GM23338 (cell line): ENCODE data around the gene SLC1A4. TPM values are rescaled to one million over a fixed set of nuclear protein-coding genes. Genes with fewer than 3 reads are reported as not detected.

ENCODE experiments used
- ATAC-seq: fragments of 200-7000 bp; cut with Tn5 transposase; 3 replicates; pipeline ENCODE4 v1.9.1; 2020
- DNase-seq: peaks from one replicate; pipeline ENCODE4 v3.0.0-alpha.2; 2015; ENCODE audit warnings: low spot score
- H2AFZ ChIP-seq: fragments of 200-600 bp; sonication (generic); 2 replicates; pipeline ENCODE4 v1.8.0; 2016; ENCODE audit warnings: antibody characterized with exemption, mild to moderate bottlenecking, moderate library complexity
- H3F3A ChIP-seq: fragments of 200-600 bp; sonication (generic); replicated peaks from 2 replicates; pipeline ENCODE4 v1.8.0; 2017; ENCODE audit warnings: antibody characterized with exemption, mixed run types, low read depth
- H3K27ac ChIP-seq: fragments of 200-600 bp; sonication (generic); 2 replicates; pipeline ENCODE4 v1.6.1; 2016; ENCODE audit warnings: low read depth
- H3K27me3 ChIP-seq: fragments of 200-600 bp; sonication (generic); 2 replicates; pipeline ENCODE4 v1.8.0; 2016; ENCODE audit warnings: mild to moderate bottlenecking, mixed run types, moderate library complexity; ENCODE audit not compliant: insufficient read depth
- H3K36me3 ChIP-seq: fragments of 200-600 bp; sonication (generic); 2 replicates; pipeline ENCODE4 v1.8.0; 2016; ENCODE audit warnings: mild to moderate bottlenecking; ENCODE audit not compliant: insufficient read depth
- H3K4me1 ChIP-seq: fragments of 200-600 bp; sonication (generic); 2 replicates; pipeline ENCODE4 v1.8.0; 2016; ENCODE audit warnings: mild to moderate bottlenecking, moderate library complexity; ENCODE audit not compliant: insufficient read depth
- H3K4me2 ChIP-seq: fragments of 200-600 bp; sonication (generic); 2 replicates; pipeline ENCODE4 v1.7.1; 2017; ENCODE audit warnings: mixed run types
- H3K4me3 ChIP-seq: fragments of 200-600 bp; sonication (generic); 2 replicates; pipeline ENCODE4 v1.6.1; 2016; ENCODE audit warnings: mixed run types
- H3K79me2 ChIP-seq: fragments of 200-600 bp; sonication (generic); replicated peaks from 2 replicates; pipeline ENCODE4 v1.8.0; 2017; ENCODE audit warnings: mild to moderate bottlenecking; ENCODE audit not compliant: insufficient read depth
- H3K9me2 ChIP-seq: fragments of 200-600 bp; sonication (generic); 2 replicates; pipeline ENCODE4 v1.8.0; 2017; ENCODE audit not compliant: insufficient read depth
- H4K20me1 ChIP-seq: fragments of 200-600 bp; sonication (generic); replicated peaks from 2 replicates; pipeline ENCODE4 v1.8.0; 2017; ENCODE audit warnings: mild to moderate bottlenecking; ENCODE audit not compliant: insufficient read depth
- H3K27ac Mint-ChIP-seq: 2 replicates; pipeline ENCODE4 v1.8.0; 2020; ENCODE audit warnings: inconsistent platforms, mild to moderate bottlenecking, moderate library complexity, mixed read lengths
- H3K27me3 Mint-ChIP-seq: 3 replicates; pipeline ENCODE4 v1.8.0; 2022; ENCODE audit warnings: low read depth, mild to moderate bottlenecking, moderate library complexity, mixed read lengths, inconsistent platforms; ENCODE audit not compliant: insufficient read depth, poor library complexity
- H3K36me3 Mint-ChIP-seq: 3 replicates; pipeline ENCODE4 v1.8.0; 2021; ENCODE audit warnings: low read depth, mild to moderate bottlenecking, inconsistent platforms, moderate library complexity, mixed read lengths
- H3K4me1 Mint-ChIP-seq: 3 replicates; pipeline ENCODE4 v1.8.0; 2020; ENCODE audit warnings: mild to moderate bottlenecking, inconsistent platforms, mixed read lengths
- H3K4me3 Mint-ChIP-seq: 3 replicates; pipeline ENCODE4 v1.8.0; 2021; ENCODE audit warnings: moderate library complexity, mild to moderate bottlenecking, inconsistent platforms, mixed read lengths
- H3K9me3 Mint-ChIP-seq: 3 replicates; pipeline ENCODE4 v1.8.0; 2020; ENCODE audit warnings: moderate library complexity, mild to moderate bottlenecking, inconsistent platforms, mixed read lengths
- CREB1 ChIP-seq: fragments of 250-450 bp; sonication (Bioruptor Pico); IDR thresholded peaks from 2 replicates; pipeline ENCODE4 v1.5.0; 2020; ENCODE audit warnings: low read depth, mild to moderate bottlenecking, moderate library complexity
- CTCF ChIP-seq, 2 experiments: fragments of 200-600 bp in 1 of 2; sonication (generic) in 1 of 2; conservative IDR thresholded peaks; 2 replicates each; pipeline versions ENCODE4 v1.5.1 to v1.6.1; 2016 to 2017; ENCODE audit warnings: antibody characterized with exemption in 2 of 2, low read depth in 2 of 2, mild to moderate bottlenecking in 2 of 2, moderate library complexity in 1 of 2
- ETS1 ChIP-seq: IDR thresholded peaks from 2 replicates; pipeline ENCODE4 v1.6.1; 2016; ENCODE audit warnings: antibody characterized with exemption
- EZH2 ChIP-seq: fragments of 200-600 bp; sonication (generic); IDR thresholded peaks from one replicate; pipeline ENCODE4 v1.8.0; 2017; ENCODE audit warnings: antibody characterized with exemption, mild to moderate bottlenecking, low read depth; ENCODE audit not compliant: unreplicated experiment
- EZH2phosphoT487 ChIP-seq: fragments of 200-600 bp; sonication (generic); IDR thresholded peaks from one replicate; pipeline ENCODE4 v1.8.1; 2018; ENCODE audit warnings: antibody characterized with exemption; ENCODE audit not compliant: unreplicated experiment
- JUNB ChIP-seq: IDR thresholded peaks from one replicate; pipeline ENCODE4 v1.6.1; 2016; ENCODE audit warnings: antibody characterized with exemption; ENCODE audit not compliant: unreplicated experiment
- NANOG ChIP-seq: IDR thresholded peaks from 2 replicates; pipeline ENCODE4 v1.6.1; 2016; ENCODE audit warnings: antibody characterized with exemption, borderline replicate concordance
- POLR2AphosphoS5 ChIP-seq: IDR thresholded peaks from 2 replicates; pipeline ENCODE4 v1.6.1; 2016; ENCODE audit warnings: antibody characterized with exemption, low read depth
- REST ChIP-seq: IDR thresholded peaks from one replicate; pipeline ENCODE4 v1.6.1; 2018; ENCODE audit warnings: antibody characterized with exemption; ENCODE audit not compliant: unreplicated experiment
- STAT1 ChIP-seq: IDR thresholded peaks from one replicate; pipeline ENCODE4 v1.6.1; 2016; ENCODE audit warnings: antibody characterized with exemption; ENCODE audit not compliant: unreplicated experiment
- ZNF114 ChIP-seq: fragments of 250-450 bp; sonication (Bioruptor Pico); IDR thresholded peaks from 2 replicates; pipeline ENCODE4 v1.5.0; 2020; ENCODE audit warnings: mild to moderate bottlenecking, moderate library complexity
- ZNF331 ChIP-seq: fragments of 250-450 bp; sonication (Bioruptor Pico); IDR thresholded peaks from 2 replicates; pipeline ENCODE4 v1.5.0; 2020; ENCODE audit warnings: low read depth, mild to moderate bottlenecking, moderate library complexity
- ZNF462 ChIP-seq: fragments of 250-450 bp; sonication (Bioruptor Pico); IDR thresholded peaks from 2 replicates; pipeline ENCODE4 v1.5.0; 2020; ENCODE audit warnings: mild to moderate bottlenecking, moderate library complexity
- polyA plus RNA-seq: library from polyadenylated mRNA; unstranded; fragments of >200 nt; fragmentation: Nextera tagmentation; extraction: Ambion mirVana; gene quantifications from 2 replicates; pipeline ENCODE4 v1.2.1, GENCODE V29; 2016
- total RNA-seq: library from RNA; depleted of rRNA; stranded (reverse); fragments of >200 nt; shearing (Covaris generic); gene quantifications from 2 replicates; pipeline ENCODE4 v1.2.3, GENCODE V29; 2014

The SLC1A4 gene
- total and polyA plus RNA-seq, 2 experiments from 2014 or later: 1.3 to 2.7 TPM

- no peaks in the 10 kb centered on the region for H3K9me2 ChIP-seq
- H3K4me3 ChIP-seq: no peak overlapping the region
- ATAC-seq: no peak
- no peaks in the 10 kb centered on the region for H3F3A ChIP-seq
- Mint-ChIP-seq H3K36me3 (no peaks in the 10 kb centered on the region), H3K27ac (no peak overlapping the region), H3K4me1 (peaks cover 17% of the 10 kb centered on the region), H3K4me3 (no peak overlapping the region), H3K9me3 (no peaks in the 10 kb centered on the region), H3K27me3 (peaks cover 1% of the 10 kb centered on the region)
- TF ChIP-seq POLR2AphosphoS5 (no peak), ZNF331 (CRISPR knock-in tag) (no peak), REST (no peak), EZH2phosphoT487 (no peak), STAT1 (no peak), CREB1 (CRISPR knock-in tag) (no peak), CTCF (conservative IDR thresholded peaks at IDR 0.05; ENCODE audit: low read depth in 2 of 2) (no peak), EZH2 (no peak), NANOG (no peak), ZNF114 (CRISPR knock-in tag) (no peak), JUNB (no peak), ETS1 (no peak), ZNF462 (no peak)
- no peaks in the 10 kb centered on the region for H4K20me1 ChIP-seq
- DNase-seq: no peak
- H3K36me3 ChIP-seq: no peaks in the 10 kb centered on the region
- no peaks in the 10 kb centered on the region for H3K79me2 ChIP-seq
- H3K27me3 ChIP-seq: no peaks in the 10 kb centered on the region
- H3K4me1 ChIP-seq: peaks cover 12% of the 10 kb centered on the region
- no peak overlapping the region for H3K4me2 ChIP-seq
- no peak overlapping the region for H3K27ac ChIP-seq
- H2AFZ ChIP-seq: no peak overlapping the region
Measured at GRCh38 chr2:64976276-64976675, 12.9 kb upstream of the SLC1A4 start.
